ENCODE measurements around the gene NPTX2.

DNA sequence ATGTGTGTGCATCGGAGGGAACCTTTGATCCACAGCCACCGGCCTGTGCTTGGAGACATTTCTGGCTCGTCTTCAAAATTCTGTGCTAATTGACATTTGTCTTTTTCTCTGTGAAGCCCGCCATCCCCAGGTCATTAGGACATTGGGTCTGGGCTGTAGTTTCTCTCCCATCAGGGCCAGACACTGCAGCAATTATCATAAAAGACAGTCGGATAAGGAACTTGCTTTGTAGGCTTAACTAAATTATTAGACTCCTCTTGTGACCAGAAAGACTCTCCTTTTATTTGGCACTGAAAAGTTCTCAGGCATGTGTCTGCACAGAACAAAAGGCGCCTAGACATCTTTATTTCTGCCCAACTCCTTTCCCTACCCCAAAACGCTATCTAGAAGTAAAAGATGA is 49.1 kb upstream of the NPTX2 start:
- TF ChIP-seq, protein P1, sequence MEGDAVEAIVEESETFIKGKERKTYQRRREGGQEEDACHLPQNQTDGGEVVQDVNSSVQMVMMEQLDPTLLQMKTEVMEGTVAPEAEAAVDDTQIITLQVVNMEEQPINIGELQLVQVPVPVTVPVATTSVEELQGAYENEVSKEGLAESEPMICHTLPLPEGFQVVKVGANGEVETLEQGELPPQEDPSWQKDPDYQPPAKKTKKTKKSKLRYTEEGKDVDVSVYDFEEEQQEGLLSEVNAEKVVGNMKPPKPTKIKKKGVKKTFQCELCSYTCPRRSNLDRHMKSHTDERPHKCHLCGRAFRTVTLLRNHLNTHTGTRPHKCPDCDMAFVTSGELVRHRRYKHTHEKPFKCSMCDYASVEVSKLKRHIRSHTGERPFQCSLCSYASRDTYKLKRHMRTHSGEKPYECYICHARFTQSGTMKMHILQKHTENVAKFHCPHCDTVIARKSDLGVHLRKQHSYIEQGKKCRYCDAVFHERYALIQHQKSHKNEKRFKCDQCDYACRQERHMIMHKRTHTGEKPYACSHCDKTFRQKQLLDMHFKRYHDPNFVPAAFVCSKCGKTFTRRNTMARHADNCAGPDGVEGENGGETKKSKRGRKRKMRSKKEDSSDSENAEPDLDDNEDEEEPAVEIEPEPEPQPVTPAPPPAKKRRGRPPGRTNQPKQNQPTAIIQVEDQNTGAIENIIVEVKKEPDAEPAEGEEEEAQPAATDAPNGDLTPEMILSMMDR (conservative IDR thresholded peaks at IDR 0.05) = no peak
- no peak for TF ChIP-seq EZH2 (IDR thresholded peaks at IDR 0.05; ENCODE audit: low read depth)
